Left ventricle myocardium superior (tissue), 1 donor: ENCODE results near the gene PRR16. TPM values are rescaled to one million over a fixed set of nuclear protein-coding genes. Genes with fewer than 3 reads are reported as not detected.

Experiments used
- ATAC-seq: fragments of 200-7000 bp; cut with Tn5 transposase; one replicate; pipeline ENCODE4 v1.9.1; 2020; ENCODE audit warnings: mild to moderate bottlenecking, moderate library complexity
- DNase-seq: peaks from one replicate; pipeline ENCODE4 v3.0.0-alpha.2; 2020
- intact Hi-C: fragments of 100-400 bp; cut with micrococcal nuclease; formaldehyde crosslinking; loops from one replicate; pipeline ENCODE4 v1.11.0; 2022
- total RNA-seq: library from RNA; stranded (reverse); fragmentation: NEBNext Ultra II Directional; extraction: Animal tissue kit (Norgen Biotek cat#: 25700); gene quantifications from one replicate; pipeline ENCODE4 v1.2.1, GENCODE V29; 2021
- donor health status: DM: no; HTN: yes; CAD: no; lungs with severe emphysema.

The PRR16 gene
- total RNA-seq, 1 donor from 2014 or later: 12.9 TPM

DNA sequence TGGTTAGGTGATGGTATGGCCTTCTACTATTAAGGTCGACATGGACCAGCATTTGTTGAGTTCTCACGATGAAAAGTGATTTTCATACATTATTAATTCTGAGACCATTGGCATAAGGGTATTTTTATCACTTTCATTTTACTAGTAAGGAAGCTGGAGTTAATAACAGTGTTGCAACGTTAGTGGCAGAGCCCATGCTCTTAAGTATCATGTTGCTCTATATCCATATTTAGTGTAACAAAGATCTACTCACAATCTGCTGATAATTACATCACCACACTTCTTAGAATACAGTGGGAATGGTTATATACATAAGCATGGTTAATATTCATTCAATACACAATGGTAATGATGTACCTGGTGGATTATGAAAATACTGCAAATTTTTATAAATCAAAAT is 81.9 kb downstream of the PRR16 start:
- DNase-seq (no peak), ATAC-seq (no peak)
- intact Hi-C loops: no loop called here

DNA sequence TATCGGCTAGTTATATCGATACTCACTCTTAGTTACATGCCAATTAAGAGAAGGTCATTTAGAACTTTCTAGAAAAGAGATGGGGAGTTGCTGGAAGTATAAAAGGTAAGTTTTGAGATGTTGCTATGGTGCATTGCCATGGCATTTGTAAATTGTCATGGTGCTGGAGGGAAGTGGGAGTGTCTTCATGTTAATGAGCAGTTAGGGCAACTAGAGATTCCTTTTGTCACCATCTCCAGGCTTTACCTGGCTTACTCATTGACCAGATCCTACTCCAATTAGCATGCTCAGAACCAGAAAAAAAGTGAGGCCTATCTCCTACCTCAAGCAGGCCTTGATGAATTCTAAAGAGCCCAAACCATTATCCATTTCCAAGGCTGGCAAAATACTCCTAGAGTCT is 82.8 kb downstream of the PRR16 start:
- no peak for ATAC-seq

GRCh38 chr5:120550358-120550757 is 86.3 kb downstream of the PRR16 start:
- no peak for ATAC-seq
- intact Hi-C loops: no loop called here
- DNase-seq: no peak

More for the DNA sequence above, 82.8 kb downstream of the PRR16 start:
- DNase-seq: no peak
- intact Hi-C loops: no loop called here

DNA sequence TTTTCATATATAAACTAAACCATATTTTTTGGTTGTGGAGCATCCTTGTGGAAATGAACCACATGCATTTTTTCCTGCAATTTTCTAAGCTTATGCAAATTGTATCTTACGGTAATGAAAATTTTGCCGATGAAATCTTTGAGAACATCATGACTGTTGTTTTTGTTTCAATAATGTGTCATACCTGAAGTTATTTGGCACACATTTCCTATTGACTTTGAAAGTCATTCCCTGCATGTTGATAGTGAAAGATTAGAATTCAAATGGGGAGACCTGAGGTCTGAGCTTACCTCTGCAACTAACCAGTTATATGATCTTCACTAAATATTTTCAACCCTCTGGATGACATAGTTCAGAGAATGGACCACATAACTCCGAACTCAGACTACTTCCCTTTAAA is 88.5 kb downstream of the PRR16 start:
- intact Hi-C loops: no loop called here
- no peak for DNase-seq
- ATAC-seq: no peak

DNA sequence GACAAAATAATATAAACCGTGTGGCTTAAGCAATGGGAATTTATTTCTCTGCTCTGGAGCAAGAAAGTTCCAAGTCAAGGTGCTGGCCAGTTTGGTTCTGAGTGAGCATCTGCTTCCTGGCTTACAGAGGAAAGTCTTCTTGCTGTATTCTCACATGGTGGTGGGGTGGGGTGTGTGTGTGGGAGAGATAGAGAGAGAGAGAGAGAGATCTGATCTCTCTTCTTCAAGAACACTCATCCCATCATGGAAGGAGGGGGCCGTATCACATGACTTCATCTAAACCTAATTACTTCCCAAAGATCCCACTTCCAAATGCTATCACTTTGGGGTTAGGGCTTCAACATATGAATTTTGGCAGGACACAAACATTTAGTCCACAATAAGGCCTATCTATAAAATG is 91.2 kb downstream of the PRR16 start:
- ATAC-seq (no peak), DNase-seq (no peak)
- intact Hi-C loops: no loop called here

DNA sequence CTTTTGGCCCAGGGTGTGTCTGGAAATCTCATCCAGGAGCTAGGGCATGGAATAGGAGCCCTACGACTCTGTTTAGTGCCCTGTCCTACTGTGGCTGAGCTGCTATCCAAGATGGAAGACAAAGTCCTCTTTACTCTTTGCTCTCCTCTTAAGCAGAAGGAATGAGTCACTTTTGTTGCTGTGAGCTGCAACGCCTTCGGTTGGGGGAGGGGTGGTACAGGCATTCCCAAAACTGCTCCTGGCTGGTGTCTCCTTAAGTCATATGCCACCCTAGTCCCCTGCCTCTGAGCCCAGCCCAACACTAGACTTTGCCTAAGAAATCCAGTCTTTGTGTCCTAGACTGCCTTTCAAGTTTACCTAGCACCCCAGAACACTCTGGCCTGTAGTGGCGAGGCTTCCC is 99.9 kb downstream of the PRR16 start:
- ATAC-seq (no peak), DNase-seq (no peak)
- intact Hi-C loops: no loop called here

- ATAC-seq (no peak), DNase-seq (no peak)
- intact Hi-C loops: no loop called here
Observed at GRCh38 chr5:120567066-120567465, 103.0 kb downstream of the PRR16 start.

DNA sequence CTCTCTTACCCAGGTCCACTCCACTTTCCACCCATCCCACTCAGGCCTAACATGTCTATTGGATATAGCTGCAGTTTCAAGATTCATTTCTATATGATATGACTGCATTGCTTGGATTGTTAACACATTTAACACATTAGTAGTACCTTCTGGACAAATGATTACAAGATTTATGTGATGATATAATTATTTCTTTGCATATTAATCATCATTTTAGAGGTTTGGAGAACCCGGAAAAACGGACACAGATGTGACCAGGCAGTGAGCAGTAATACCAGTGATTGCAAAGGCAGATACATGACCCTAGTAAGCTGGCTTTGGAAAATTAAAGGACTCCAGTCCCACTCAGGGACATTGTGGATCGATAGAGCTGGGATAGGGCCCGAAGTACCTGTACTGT is 103.8 kb downstream of the PRR16 start:
- ATAC-seq (no peak), DNase-seq (no peak)
- intact Hi-C loops: no loop called here

GRCh38 chr5:120568711-120569110 is 104.6 kb downstream of the PRR16 start:
- intact Hi-C loops: no loop called here
- ATAC-seq (no peak), DNase-seq (no peak)

DNA sequence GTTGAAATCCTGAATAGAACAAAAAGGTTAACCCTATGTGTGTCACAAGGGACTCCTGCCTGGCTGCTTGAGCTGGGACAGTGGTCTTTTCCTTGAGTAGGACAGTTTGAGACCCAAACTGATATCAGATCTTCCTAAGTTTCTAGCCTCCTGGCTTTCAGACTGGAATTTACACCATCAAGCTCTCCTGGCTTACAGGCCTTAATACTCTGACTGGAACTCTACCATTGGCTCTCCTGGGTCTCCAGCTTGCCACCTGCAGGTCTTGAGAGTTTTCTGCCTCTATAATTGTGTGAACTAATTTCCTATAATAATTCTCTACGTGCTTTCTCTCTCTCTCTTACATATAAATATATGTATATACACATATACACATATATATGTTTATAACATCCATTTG is 112.5 kb downstream of the PRR16 start:
- intact Hi-C loops: no loop called here
- no peak for DNase-seq
- ATAC-seq: no peak

GRCh38 chr5:120582635-120583034 is 118.5 kb downstream of the PRR16 start:
- DNase-seq (no peak), ATAC-seq (no peak)
- intact Hi-C loops: no loop called here

DNA sequence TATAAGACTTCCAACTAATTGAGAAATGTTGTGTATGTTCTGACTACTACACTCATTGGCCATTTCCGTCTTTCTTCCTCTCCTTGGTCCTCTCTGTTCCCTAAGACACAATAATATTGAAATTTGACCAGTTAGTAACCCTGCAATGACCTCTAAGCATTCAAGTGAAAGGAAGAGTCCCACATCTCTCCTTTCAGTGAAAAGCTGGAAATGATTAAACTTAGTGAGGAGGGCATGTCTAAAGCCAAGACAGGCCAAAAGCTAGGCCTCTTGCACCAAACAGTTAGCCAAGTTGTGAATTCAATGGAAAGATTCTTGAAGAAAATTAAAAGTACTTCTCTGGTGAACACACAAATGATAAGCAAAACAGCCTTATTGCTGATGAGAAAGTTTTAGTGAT is 122.5 kb downstream of the PRR16 start:
- no peak for DNase-seq
- intact Hi-C loops: no loop called here

GRCh38 chr5:120591911-120592310 is 127.8 kb downstream of the PRR16 start:
- DNase-seq: no peak
- intact Hi-C loops: no loop called here
- ATAC-seq: no peak

More for the DNA sequence above, 122.5 kb downstream of the PRR16 start:
- no peak for ATAC-seq

- intact Hi-C loops: no loop called here
- no peak for ATAC-seq
- no peak for DNase-seq
Observed at GRCh38 chr5:120599576-120599975, 135.5 kb downstream of the PRR16 start.

DNA sequence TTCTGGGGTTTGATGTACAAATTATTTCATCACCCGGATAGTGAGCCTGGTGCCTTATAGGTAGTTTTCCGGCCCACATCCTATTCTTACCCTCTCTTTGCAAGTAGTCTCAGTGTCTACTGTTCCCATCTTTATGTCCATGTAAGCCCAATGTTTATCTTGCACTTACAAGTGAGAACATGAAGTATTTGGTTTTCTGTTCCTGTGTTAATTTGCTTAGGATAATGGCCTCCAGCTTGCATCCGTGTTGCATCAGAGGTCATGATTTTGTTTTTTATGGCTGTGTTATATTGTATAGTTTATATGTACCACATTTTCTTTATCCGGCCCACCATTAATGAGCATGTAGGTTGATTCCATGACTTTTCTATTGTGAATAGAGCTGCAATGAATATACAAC is 136.5 kb downstream of the PRR16 start:
- no peak for ATAC-seq
- DNase-seq: no peak
- intact Hi-C loops: no loop called here

DNA sequence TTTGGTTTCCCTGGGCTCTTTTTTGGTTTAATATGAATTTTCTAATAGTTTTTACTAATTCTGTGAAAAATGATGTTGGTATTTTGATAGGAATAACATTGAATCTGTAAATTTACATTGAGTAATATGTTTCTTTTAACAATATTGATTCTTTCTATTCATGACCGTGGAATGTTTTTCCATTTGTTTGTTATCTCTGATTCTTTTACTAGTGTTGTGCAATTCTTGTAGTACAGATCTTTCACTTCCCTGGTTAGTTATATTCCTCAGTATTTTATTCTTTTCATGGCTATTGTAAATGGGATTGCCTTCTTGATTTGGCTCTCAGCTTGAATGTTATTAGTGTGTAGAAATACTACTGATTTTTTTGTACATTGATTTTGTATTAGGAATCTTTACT is 137.9 kb downstream of the PRR16 start:
- no peak for ATAC-seq

DNA sequence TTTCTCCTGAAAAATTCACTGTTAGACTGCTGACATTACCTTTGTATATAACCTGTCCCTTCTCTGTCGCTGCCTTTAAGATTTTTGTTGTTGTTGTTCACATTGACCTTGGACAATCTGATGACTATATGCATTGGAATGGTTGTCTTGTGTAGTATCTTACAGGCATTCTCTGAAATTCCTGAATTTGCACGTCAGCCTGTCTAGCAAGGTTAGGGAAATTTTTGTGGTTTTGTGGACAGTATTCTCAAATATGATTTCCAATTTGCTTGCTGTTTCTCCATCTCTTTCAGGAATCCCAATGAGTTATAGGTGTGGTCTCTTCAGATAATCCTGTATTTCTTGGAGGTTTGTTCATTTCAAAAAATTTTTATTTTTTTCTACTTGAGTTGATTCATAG is 140.8 kb downstream of the PRR16 start:
- DNase-seq (no peak), ATAC-seq (no peak)
- intact Hi-C loops: no loop called here

More for the DNA sequence above, 137.9 kb downstream of the PRR16 start:
- intact Hi-C loops: no loop called here
- no peak for DNase-seq

DNA sequence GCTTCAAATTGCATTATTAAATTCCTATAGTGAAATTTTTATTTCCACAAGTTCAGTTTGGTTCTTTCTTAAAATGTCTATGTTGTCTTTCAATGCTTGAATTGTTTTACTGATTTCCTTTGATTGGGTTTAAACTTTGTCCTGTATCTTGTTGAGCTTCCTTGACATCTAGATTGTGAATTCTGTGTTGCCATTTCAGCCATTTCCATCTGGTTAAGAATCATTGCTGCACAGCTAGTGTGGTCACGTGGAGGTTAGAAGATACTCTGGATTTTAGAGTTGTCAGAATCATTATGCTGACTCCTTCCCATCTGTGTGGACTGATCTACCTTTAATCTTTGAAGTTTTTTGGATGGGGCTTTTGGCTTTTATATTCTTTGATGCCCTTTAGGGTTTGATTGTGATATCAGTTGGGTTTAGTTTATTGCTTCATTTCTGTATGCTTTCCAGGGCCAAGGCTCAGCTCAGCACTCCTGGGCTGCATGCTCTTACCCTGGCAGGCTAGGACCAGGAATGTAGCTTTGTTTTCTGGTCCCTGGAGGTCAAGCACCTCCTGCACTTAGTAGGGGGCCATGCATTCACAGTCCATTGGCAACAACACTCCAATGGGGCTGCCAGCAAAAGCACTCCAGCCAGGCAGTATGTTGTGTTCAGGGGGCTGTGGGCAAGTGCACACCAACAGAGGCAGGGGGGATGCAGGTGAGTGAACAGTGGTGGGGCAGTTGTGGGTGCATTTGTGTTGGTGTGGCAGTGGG is 141.4 kb downstream of the PRR16 start:
- ATAC-seq: no peak
- intact Hi-C loops: no loop called here

DNA sequence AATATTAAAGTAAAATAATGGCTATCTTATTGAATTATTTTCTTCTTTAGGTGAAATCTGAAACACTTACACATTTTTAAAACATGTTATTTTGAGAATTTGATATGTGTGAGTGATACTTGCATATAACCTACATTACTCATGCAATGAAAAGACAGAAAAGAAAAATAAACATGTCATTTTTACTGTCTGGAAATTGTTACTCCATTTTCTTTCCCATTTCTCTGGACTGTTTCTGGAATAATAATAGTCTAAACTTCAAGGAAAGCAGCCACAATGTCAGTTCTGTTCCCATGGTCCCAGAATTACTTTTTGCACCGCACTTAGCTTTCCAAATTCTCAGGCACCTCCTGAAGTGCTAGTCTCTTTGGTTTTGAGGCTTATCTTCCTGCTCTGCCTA is 145.5 kb downstream of the PRR16 start:
- DNase-seq: no peak
- intact Hi-C loops: no loop called here
- ATAC-seq: no peak

More for the DNA sequence above, 141.4 kb downstream of the PRR16 start:
- DNase-seq: no peak

- no peak for ATAC-seq
- DNase-seq: no peak
- intact Hi-C loops: no loop called here
Observed at GRCh38 chr5:120610145-120610544, 146.0 kb downstream of the PRR16 start.

DNA sequence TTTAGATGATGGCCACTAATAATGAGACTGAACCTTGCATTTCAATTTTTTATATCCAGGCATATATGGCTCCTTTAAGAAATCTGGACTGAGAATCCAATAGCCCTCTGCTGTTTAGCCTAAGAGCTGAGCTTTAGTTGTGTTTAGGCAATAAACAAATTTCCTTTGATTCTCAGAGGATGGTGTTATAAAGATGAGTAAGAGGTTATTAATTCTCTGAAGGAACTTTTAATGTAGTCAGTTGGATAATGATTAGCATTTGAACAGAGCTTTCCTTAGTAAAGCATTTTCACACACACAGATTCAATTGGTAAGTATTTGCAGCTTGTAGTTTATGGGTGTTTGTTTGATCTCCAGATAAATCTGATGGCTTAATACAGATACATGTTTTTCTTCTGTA is 149.6 kb downstream of the PRR16 start:
- ATAC-seq (no peak), DNase-seq (no peak)
- intact Hi-C loops: no loop called here
